Endothelial cell of umbilical vein (primary cell): Measurements from ENCODE around the gene ABCC11.

Experiments
- CTCF ChIP-seq, 2 donors: IDR thresholded peaks; 1 replicate in 1 of 2; 2 replicates in 1 of 2; pipeline ENCODE4 v1.5.1; 2011; ENCODE audit warnings: low read length in 2 of 2, mild to moderate bottlenecking in 2 of 2, moderate library complexity in 2 of 2, control low read depth in 1 of 2, inconsistent platforms in 1 of 2, low read depth in 1 of 2; ENCODE audit not compliant: insufficient read depth in 1 of 2; ENCODE audit errors: extremely low read depth in 1 of 2
- EZH2 ChIP-seq: IDR thresholded peaks from 2 replicates; pipeline ENCODE4 v1.6.1; 2012; ENCODE audit warnings: borderline replicate concordance, low read depth, mild to moderate bottlenecking, moderate library complexity, low read length, inconsistent platforms; ENCODE audit not compliant: severe bottlenecking
- MAX ChIP-seq: IDR thresholded peaks from 2 replicates; pipeline ENCODE4 v1.6.1; 2011; ENCODE audit not compliant: insufficient read depth, insufficient read length
- MYC ChIP-seq: IDR thresholded peaks from one replicate; pipeline ENCODE4 v1.6.1; 2011; ENCODE audit warnings: mild to moderate bottlenecking, low read depth, low read length
- POLR2A ChIP-seq: IDR thresholded peaks from 2 replicates; pipeline ENCODE4 v1.6.1; 2012; ENCODE audit warnings: low read depth, mild to moderate bottlenecking, control low read depth, low read length
- POLR2AphosphoS5 ChIP-seq: IDR thresholded peaks from 2 replicates; pipeline ENCODE4 v1.6.1; 2012; ENCODE audit warnings: low read depth, mild to moderate bottlenecking, control low read depth, low read length, moderate library complexity; ENCODE audit not compliant: insufficient read depth

- TF ChIP-seq CTCF (IDR thresholded peaks at IDR 0.05; ENCODE audit: extremely low read depth in 1 of 2, insufficient read depth in 1 of 2, low read depth in 1 of 2, low read length in 2 of 2) (no peak), POLR2AphosphoS5 (no peak), POLR2A (no peak), MYC (no peak), MAX (no peak), EZH2 (no peak)
Measured at GRCh38 chr16:48201515-48202201, 45.7 kb downstream of the ABCC11 start.
